Pancreas (tissue), 10 donors: Measurements from ENCODE around the gene CLEC17A. TPM values are rescaled to one million over a fixed set of nuclear protein-coding genes. Genes with fewer than 3 reads are reported as not detected.
"Not testable (repeated sequence)": the region's sequence is repeated elsewhere in the genome, so short reads cannot be mapped to it uniquely, and the experiment has no call there.

ENCODE experiments used
- ATAC-seq, 4 donors: fragments of 200-7000 bp; cut with Tn5 transposase; one replicate each; pipeline versions ENCODE4 v1.8.0 to v1.9.1; 2020; ENCODE audit warnings: mild to moderate bottlenecking in 4 of 4, moderate library complexity in 4 of 4
- DNase-seq, 6 donors: peaks; one replicate each; pipeline ENCODE4 v3.0.0-alpha.2; 2020
- FAIRE-seq: peaks from 2 replicates; lab custom pipeline; 2012; peaks lifted over from hg19 to GRCh38; lab: Jason Lieb, UNC
- H3K27ac ChIP-seq, 4 donors: fragments of 200-600 bp; sonication (generic); 1 replicate in 3 of 4; 2 replicates in 1 of 4; pipeline versions ENCODE4 v1.5.0 to v1.8.0; 2020
- H3K27me3 ChIP-seq, 4 donors: fragments of 200-600 bp; one replicate each; pipeline ENCODE4 v1.8.0; 2021
- H3K36me3 ChIP-seq, 3 donors: fragments of 200-600 bp; sonication (generic) in 1 of 3; one replicate each; pipeline versions ENCODE4 v1.5.0 to v1.8.0; 2020 to 2021
- H3K4me1 ChIP-seq, 3 donors: fragments of 200-600 bp; one replicate each; pipeline ENCODE4 v1.8.0; 2021
- H3K4me3 ChIP-seq, 4 donors: fragments of 200-600 bp; sonication (generic) in 2 of 4; one replicate each; pipeline versions ENCODE4 v1.5.0 to v1.8.0; 2020 to 2021
- H3K9me3 ChIP-seq, 4 donors: fragments of 200-600 bp; one replicate each; pipeline ENCODE4 v1.8.0; 2021
- WGBS, 2 donors: extraction: QIAGEN DNeasy Blood & Tissue Kit; methylation state at CpG; one replicate each; pipeline ENCODE4 v1.1.7; 2013; 5-methylcytosine and 5-hydroxymethylcytosine counted together
- intact Hi-C, 3 donors: fragments of 100-400 bp; cut with DNase I; formaldehyde crosslinking; loops; one replicate each; pipeline versions ENCODE4 v1.11.1 to v1.14.2; 2022
- polyA plus RNA-seq, 2 donors: library from polyadenylated mRNA; stranded (reverse); fragments of 200-250 nt; gene quantifications; one replicate each; pipeline ENCODE4 v1.2.3, GENCODE V29; 2013
- total RNA-seq, 6 donors: library from RNA; stranded (reverse); fragmentation: NEBNext Ultra II Directional in 4 of 6; extraction: Animal tissue kit (Norgen Biotek cat#: 25700) in 4 of 6; gene quantifications; one replicate each; pipeline versions ENCODE4 v1.2.1 to v1.2.4, GENCODE V29; 2021 to 2023
- TF ChIP-seq, protein P1 (sequence below), 4 donors: fragments of 200-600 bp; sonication (generic) in 3 of 4; IDR thresholded peaks; one replicate each; pipeline versions ENCODE4 v1.5.0 to v1.8.0; 2021; ENCODE audit warnings: antibody characterized with exemption in 4 of 4
- donor health status: healthy with polysubstance abuse.
- donor health status: DM: no; HTN: no; CAD: no; lungs with moderate emphysema.
- donor health status: DM: no; HTN: no; CAD: no.
- donor health status: control.
- donor health status: control.
- donor health status: Bipolar disorder and iron deficiency.
- donor health status: DM: yes; HTN: yes; CAD: no.
- donor health status: DM: no; HTN: no; CAD: no.
- donor health status: DM: no; HTN: no; CAD: no.
- donor health status: DM: yes; HTN: yes; CAD: no.

The CLEC17A gene
- total and polyA plus RNA-seq, 8 donors: 0.09 to 0.15 (median 0.12) TPM; not detected in 4

DNA sequence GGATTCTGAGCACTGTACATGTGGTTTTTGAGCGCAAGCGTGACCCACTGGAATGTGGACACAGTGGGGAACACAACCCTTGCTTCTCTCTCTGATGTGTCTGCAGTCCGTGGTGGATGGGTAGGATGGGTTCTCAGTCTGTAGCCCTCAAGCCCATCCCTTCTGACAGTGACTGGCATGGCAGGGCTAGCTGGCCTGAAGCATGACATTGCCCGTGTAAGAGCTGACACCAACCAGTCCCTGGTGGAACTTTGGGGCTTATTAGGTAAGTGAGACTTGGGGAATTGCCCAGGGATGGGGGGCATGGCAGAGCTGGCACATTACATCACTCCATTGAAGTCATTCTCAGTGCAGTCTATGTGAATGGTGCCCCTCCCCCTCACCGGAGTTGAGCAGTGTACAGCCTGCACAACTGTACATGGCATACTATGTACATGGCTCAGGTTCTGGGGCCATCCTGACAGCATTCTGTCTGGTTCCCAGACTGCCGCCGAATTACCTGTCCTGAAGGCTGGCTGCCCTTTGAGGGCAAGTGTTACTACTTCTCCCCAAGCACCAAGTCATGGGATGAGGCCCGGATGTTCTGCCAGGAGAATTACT is 16.8 kb downstream of the CLEC17A start:
- no peak overlapping the region for H3K4me3 ChIP-seq
- no peaks in the 10 kb centered on the region for H3K36me3 ChIP-seq
- intact Hi-C loops: no loop called here
- H3K27me3 ChIP-seq: no peaks in the 10 kb centered on the region
- H3K9me3 ChIP-seq: no peaks in the 10 kb centered on the region
- ATAC-seq: no peak
- H3K27ac ChIP-seq: no peak overlapping the region
- 67 to 75% methylated on average over 8 of the region's 8 CpGs for WGBS, 2 donors
- no peak for DNase-seq
- FAIRE-seq: no peak
- TF ChIP-seq, protein P1, sequence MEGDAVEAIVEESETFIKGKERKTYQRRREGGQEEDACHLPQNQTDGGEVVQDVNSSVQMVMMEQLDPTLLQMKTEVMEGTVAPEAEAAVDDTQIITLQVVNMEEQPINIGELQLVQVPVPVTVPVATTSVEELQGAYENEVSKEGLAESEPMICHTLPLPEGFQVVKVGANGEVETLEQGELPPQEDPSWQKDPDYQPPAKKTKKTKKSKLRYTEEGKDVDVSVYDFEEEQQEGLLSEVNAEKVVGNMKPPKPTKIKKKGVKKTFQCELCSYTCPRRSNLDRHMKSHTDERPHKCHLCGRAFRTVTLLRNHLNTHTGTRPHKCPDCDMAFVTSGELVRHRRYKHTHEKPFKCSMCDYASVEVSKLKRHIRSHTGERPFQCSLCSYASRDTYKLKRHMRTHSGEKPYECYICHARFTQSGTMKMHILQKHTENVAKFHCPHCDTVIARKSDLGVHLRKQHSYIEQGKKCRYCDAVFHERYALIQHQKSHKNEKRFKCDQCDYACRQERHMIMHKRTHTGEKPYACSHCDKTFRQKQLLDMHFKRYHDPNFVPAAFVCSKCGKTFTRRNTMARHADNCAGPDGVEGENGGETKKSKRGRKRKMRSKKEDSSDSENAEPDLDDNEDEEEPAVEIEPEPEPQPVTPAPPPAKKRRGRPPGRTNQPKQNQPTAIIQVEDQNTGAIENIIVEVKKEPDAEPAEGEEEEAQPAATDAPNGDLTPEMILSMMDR (IDR thresholded peaks at IDR 0.05): no peak
- H3K4me1 ChIP-seq: no peaks in the 10 kb centered on the region

DNA sequence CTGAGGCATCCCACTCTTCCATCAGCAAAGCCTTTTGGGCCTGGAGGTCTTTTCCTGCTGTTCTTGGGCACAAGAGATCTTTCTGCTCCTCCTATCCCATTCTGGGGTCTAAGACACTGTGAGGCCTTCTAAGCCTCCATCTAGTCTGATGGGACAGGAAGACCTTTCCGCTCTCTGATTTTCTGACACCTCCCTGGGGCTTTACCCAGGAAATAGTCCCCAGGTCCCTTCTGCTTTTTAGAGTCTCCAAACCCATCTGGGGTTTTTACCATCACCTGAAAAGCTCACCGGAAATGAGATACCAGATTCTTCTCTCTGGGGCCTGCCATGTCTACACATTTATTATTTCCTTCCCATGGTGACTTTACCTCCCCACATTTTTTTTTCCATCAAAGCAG is 21.1 kb downstream of the CLEC17A start:
- H3K4me3 ChIP-seq: no peak overlapping the region
- intact Hi-C loops: no loop called here
- no peaks in the 10 kb centered on the region for H3K4me1 ChIP-seq
- whole genome bisulfite sequencing, 2 donors: 75 to 79% methylated on average over 2 of the region's 2 CpGs
- H3K27ac ChIP-seq: no peak overlapping the region
- no peaks in the 10 kb centered on the region for H3K36me3 ChIP-seq
- FAIRE-seq (no peak), ATAC-seq (no peak), DNase-seq (no peak)
- TF ChIP-seq, protein P1 (IDR thresholded peaks at IDR 0.05): no peak
- H3K9me3 ChIP-seq: no peaks in the 10 kb centered on the region
- no peaks in the 10 kb centered on the region for H3K27me3 ChIP-seq

DNA sequence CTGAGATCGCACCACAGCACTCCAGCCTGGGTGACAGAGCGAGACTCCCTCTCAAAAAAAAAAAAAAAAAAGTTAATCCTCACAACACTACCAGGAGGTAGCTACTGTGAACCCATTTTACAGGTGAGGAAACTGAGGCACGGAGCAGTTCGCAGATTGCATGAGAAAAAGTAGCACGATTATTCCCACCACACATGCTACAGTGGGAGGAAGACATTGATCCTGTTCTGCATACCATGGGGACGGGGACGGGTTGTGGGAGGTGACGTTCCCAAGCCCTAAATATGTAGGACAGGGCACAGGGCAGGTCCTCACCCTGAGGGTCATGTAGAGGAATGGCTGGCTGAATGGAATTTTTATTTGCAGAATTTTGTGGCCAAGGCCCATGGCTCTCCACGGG is 23.7 kb downstream of the CLEC17A start:
- Histone ChIP-seq H3K27ac (no peak overlapping the region), H3K9me3 (no peaks in the 10 kb centered on the region), H3K4me3 (no peak overlapping the region), H3K4me1 (no peaks in the 10 kb centered on the region), H3K36me3 (no peaks in the 10 kb centered on the region), H3K27me3 (no peaks in the 10 kb centered on the region)
- 52 to 68% methylated on average over 9 of the region's 9 CpGs for WGBS, 2 donors
- intact Hi-C loops: no loop called here
- TF ChIP-seq, protein P1 (IDR thresholded peaks at IDR 0.05): no peak
- DNase-seq: no peak
- ATAC-seq: no peak
- no peak for FAIRE-seq

DNA sequence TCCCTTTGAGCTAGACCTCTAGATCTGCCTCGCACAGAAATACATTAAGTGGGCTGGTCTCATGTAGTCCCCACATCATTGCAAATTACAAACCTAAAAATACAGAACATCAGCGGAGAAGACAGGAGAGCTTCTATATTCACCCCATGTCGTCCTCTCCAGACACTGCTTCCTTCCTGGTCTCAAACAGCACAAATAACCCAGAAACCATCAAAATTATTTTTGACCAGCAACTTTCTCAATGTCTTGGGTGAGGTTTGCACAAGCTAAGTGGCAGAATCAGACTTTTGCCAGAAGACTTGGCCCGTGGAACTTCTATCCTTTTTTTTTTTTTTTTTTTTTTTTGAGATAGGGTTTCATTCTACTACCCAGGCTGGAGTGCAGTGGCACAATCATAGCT is 28.2 kb downstream of the CLEC17A start:
- intact Hi-C loops: no loop called here
- WGBS, 2 donors: 53 to 58% methylated on average over 4 of the region's 4 CpGs
- no peak for FAIRE-seq
- ATAC-seq: no peak
- Histone ChIP-seq H3K4me3 (no peak overlapping the region), H3K27me3 (no peaks in the 10 kb centered on the region), H3K9me3 (no peaks in the 10 kb centered on the region), H3K27ac (no peak overlapping the region), H3K4me1 (no peaks in the 10 kb centered on the region), H3K36me3 (no peaks in the 10 kb centered on the region)
- TF ChIP-seq, protein P1 (IDR thresholded peaks at IDR 0.05): no peak
- no peak for DNase-seq

DNA sequence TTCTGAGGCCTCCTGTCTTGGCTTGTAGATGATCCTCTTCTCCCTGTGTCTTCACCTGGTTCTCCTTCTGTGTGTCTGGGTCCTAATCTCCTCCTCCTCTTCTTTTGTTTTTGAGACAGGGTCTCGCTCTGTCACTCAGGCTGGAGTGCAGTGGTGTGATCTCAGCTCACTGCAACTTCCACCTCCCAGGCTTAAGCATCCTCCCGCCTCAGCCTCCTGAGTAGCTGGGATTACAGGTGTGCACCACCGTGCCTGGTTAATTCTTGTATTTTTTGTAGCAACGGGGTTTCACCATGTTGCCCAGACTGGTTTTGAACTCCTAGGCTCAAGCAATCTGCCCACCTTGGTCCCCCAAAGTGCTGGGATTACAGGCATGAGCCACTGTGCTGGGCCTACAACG is 29.4 kb downstream of the CLEC17A start:
- H3K27me3 ChIP-seq, intact Hi-C loops, H3K27ac ChIP-seq, FAIRE-seq, DNase-seq, H3K4me1 ChIP-seq, ATAC-seq, H3K9me3 ChIP-seq, H3K36me3 ChIP-seq, H3K4me3 ChIP-seq: not testable (repeated sequence)
- 60 to 71% methylated on average over 5 of the region's 5 CpGs for WGBS, 2 donors
